Activated CD4-positive, alpha-beta T cell treated with anti-CD3 and anti-CD28 coated beads for 48 hours (primary cell): ENCODE measurements around the gene BCL7B.
"Not testable (repeated sequence)": the region's sequence is repeated elsewhere in the genome, so short reads cannot be mapped to it uniquely, and the experiment has no call there.

Experiments
- DNase-seq: peaks from one replicate; pipeline ENCODE4 v3.0.0-alpha.2; 2020

The BCL7B gene

DNA sequence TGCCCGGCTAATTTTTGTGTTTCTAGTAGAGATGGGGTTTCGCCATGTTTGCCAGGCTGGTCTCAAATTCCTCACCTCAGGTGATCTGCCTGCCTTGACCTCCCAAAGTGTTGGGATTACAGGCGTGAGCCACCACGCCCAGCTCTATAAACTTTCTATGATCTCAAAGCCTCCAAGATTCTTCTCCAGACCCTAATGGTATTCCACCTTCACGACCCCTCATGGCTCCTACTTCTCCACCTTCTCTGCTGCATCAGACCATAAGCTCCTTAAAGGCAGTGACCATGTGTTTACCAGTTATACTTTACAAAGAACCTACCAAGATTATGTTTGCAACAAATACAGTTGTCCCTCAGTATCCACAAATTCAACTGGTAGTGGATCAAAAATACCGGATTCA, 25.3 kb downstream of the BCL7B start:
- DNase-seq, result no peak

GRCh38 chr7:73530800-73531199, 26.7 kb downstream of the BCL7B start:
- no peak for DNase-seq

- peak; percentile 17 for DNase-seq
Observed at GRCh38 chr7:73526896-73527821, 30.3 kb downstream of the BCL7B start.

- not testable (repeated sequence) for DNase-seq
Observed at GRCh38 chr7:73526158-73526494, 31.4 kb downstream of the BCL7B start.

DNA sequence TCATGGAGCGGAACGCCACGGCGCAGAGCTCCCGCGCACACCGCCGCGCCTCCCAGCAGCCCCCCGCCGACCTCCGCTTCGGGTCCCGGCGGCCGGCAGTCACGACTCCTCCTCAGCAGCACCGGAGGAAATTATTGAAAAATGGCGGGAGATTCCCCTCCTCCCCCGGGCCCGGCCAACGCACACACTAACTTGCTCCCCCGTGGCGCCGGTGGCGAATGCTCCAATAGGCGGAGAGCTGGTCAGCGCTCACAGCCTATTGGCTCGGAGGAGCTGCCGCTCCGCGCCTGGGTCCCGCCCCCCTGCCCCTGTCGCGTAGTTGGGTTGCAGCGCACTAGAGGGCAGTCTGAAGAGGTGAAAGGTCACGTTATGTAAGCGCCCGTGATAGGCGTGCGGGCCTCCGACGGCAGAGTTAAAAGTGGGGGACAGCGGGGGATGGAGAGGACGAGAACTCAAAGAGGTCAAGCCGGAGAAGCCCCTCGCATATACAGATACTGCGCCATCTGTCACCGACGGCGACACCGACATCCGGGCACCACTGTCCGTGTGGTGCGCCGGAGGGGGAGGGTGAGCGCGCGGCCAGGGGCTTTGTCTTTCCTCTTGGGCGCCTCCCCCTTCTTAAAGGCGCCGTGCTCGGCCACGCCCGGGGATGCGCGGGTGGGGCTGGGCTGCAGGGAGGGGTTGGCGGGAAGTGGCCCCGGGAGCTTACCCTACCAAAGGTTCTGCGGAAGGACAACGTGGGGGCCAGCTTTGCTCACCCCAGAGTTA, 35.2 kb downstream of the BCL7B start, which contains the start of gene BAZ1B:
BAZ1B (minus strand) TSS at position 189 of the 768 bp plus-strand sequence. CDS start 360 bp downstream, outside the sequence.
- DNase-seq, result peak; percentile 98

- peak; percentile 74 for DNase-seq
Observed at GRCh38 chr7:73521636-73522104, 35.8 kb downstream of the BCL7B start.

- DNase-seq, result peak; percentile 29
Observed at GRCh38 chr7:73520673-73521635, 36.5 kb downstream of the BCL7B start.

GRCh38 chr7:73519867-73520672, 37.4 kb downstream of the BCL7B start:
- DNase-seq, result peak; percentile 54

DNA sequence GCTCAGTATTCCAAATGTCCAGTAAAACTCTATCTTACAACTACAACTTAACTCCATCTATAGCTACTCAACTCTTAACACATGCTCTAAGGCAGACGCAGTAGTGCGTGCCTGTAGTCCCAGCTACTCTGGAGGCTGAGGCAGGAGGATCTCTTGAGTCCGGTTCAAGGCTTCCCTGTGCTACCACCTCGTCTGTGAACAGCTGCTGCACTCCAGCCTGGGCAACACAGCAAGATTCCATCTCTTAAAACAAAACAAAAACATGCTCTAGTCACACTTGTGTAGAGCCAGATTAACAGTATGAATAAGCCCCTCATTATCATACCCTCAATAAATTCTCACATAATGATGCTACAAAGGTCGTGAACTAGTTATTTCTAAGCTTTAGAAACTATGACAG, 39.0 kb downstream of the BCL7B start:
- DNase-seq, result no peak

DNA sequence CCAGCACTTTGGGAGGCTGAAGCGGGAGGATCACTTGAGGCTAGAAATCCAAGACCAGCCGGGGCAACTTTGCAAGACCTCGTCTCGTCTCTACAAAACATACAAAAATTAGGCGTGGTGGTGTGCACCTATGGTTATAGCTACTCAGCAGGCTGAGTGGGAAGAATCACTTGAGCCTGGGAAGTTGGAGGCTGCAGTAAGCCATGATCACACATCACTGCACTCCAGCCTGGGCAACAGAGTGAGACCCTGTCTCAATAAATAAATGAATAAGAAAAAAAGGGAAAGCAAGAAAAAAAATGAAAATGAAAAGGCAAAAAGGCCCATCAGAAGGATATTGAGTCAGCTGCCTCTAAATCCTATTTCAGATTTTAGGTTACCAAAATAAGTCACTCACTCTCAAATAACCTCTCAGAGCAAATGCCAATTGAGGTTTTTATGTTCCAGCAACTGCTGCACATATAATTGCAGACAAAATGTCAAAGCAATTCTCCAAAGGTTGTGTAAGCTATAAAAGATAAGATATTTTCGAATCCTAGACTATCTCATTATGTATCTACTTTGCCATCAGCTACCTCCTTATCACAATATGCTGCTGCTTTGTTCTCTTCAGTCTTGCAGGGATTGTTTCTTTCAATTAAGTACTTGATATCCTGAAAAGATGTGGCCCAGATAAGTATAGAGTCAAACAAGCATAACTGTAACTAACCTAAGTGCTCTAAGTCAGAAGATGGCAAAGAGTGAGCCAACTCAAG, 40.1 kb downstream of the BCL7B start:
- DNase-seq, result no peak

- DNase-seq, result no peak
Observed at GRCh38 chr7:73515178-73515577, 42.3 kb downstream of the BCL7B start.

GRCh38 chr7:73512018-73512780, 45.3 kb downstream of the BCL7B start:
- DNase-seq, result no peak

GRCh38 chr7:73509463-73509862, 48.0 kb downstream of the BCL7B start:
- DNase-seq, result no peak

DNA sequence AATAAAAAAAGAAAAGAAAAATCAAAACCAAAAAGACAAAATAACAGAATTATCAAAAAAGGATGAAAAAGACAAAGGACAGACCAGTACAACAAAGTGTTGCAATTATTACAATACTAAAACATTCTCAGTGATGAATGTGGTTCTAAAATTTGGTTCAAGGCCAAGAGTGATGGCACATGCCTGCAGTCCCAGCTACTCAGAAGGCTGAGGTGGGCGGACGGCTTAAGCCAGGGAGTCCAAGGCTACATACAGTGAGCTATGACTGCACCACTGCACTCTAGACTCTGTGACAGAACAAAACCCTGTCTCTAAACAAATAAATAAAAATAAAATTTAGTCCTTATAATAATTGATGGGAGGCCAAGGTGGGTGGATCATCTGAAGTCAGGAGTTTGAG, 49.9 kb downstream of the BCL7B start:
- DNase-seq, result no peak

GRCh38 chr7:73504920-73505319, 52.6 kb downstream of the BCL7B start:
- no peak for DNase-seq

DNA sequence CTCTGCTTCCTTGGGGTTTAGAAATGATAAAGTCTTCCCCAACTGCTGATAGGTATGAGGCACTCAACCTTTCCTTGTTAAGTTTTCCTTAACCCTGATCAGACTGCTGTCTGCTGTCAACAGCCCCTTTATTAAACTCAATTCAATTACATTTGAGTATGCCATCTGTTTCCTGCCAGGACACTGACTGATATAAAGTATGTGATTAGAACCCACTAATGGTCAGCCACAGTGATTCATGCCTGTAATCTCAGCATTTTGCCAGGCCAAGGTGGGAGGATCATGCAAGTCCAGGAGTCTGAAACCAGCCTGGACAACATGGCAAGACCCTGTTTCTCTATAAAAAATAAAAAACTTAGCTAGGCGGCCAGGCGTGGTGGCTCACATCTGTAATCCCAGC, 53.5 kb downstream of the BCL7B start:
- DNase-seq, result no peak

DNA sequence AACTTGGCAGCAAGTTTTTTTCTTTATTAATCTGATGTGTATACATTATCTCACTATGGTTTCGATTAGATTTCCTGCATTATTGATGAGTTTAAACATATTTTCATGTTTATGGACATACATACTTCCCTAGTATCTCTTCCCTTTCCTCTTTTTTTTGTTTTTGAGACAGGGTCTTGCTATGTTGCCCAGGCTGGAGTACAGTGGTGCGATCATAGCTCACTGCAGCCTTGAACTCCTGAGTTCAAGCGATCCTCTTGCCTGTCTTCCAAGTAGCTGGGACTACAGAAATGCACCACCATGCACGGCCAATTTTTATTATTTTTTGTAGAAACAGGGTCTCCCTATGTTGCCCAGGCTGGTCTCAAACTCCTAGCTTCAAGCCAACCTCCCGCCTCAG, 54.3 kb downstream of the BCL7B start:
- DNase-seq, result no peak

DNA sequence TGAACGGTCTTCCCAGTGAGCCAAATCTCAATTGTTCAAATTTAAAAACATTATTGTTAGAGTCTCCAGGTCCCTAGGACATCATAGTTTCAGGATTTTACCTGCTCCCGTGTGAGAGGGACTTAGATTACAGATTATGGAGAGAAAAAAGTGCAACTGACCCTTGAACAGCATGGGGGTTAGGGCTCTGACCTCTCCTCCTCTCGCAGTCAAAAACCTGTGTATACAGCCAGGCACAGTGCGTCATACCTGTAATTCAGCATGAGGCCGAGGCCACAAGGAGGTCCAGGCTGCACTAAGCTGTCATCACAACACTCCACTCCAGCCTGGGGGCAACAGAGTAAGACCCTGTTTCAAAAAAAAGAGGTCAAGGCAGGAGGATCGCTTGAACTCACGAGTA, 60.9 kb downstream of the BCL7B start:
- no peak for DNase-seq

GRCh38 chr7:73495507-73495906, 62.0 kb downstream of the BCL7B start:
- DNase-seq, result not testable (repeated sequence)

DNA sequence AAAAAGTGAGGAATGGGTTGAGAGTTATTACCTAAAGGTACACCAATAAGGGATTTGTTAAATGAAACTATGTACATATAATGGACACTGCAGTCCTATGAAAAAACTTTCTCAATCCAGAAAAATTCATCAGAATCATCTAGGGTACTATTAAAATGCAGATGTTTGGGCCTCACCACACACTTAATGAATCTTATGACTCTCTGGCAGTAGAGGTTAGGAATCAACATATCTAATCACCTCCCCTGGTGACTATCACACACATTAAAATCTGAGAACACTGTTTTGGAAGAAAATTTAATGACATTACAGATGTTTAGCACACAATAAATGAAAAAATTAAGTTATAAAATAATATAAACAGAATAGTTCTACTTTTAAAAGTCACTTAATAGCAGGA, 67.5 kb downstream of the BCL7B start:
- DNase-seq, result no peak
